Measurements from ENCODE around the gene TRIM56.

- no peak for TF ChIP-seq EZH2phosphoT487 (IDR thresholded peaks at IDR 0.05; ENCODE audit: insufficient read depth, low read depth)
- TF ChIP-seq EZH2 (IDR thresholded peaks at IDR 0.05; ENCODE audit: insufficient read depth, poor library complexity, severe bottlenecking) = no peak
Measured at GRCh38 chr7:101104193-101104713, 19.0 kb downstream of the TRIM56 start.
